ENCODE results near the gene PAF1.

GRCh38 chr19:39401070-39401548 lies 10.2 kb upstream of the PAF1 start:
- TF ChIP-seq POLR2AphosphoS5 (IDR thresholded peaks at IDR 0.05; ENCODE audit: low read depth, low read length), result no peak
- TF ChIP-seq ATF3 (IDR thresholded peaks at IDR 0.05), result no peak
- TF ChIP-seq EZH2 (IDR thresholded peaks at IDR 0.05), result no peak
- no peak for TF ChIP-seq FOSL1 (IDR thresholded peaks at IDR 0.05; ENCODE audit: low read depth)
- TF ChIP-seq, protein P1, sequence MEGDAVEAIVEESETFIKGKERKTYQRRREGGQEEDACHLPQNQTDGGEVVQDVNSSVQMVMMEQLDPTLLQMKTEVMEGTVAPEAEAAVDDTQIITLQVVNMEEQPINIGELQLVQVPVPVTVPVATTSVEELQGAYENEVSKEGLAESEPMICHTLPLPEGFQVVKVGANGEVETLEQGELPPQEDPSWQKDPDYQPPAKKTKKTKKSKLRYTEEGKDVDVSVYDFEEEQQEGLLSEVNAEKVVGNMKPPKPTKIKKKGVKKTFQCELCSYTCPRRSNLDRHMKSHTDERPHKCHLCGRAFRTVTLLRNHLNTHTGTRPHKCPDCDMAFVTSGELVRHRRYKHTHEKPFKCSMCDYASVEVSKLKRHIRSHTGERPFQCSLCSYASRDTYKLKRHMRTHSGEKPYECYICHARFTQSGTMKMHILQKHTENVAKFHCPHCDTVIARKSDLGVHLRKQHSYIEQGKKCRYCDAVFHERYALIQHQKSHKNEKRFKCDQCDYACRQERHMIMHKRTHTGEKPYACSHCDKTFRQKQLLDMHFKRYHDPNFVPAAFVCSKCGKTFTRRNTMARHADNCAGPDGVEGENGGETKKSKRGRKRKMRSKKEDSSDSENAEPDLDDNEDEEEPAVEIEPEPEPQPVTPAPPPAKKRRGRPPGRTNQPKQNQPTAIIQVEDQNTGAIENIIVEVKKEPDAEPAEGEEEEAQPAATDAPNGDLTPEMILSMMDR (IDR thresholded peaks at IDR 0.05 in 2 of 3, conservative IDR thresholded peaks at IDR 0.05 in 1 of 3; ENCODE audit: borderline replicate concordance in 1 of 3, insufficient read depth in 1 of 3, low read depth in 2 of 3, low read length in 2 of 3), result no peak
- TF ChIP-seq, protein P2, sequence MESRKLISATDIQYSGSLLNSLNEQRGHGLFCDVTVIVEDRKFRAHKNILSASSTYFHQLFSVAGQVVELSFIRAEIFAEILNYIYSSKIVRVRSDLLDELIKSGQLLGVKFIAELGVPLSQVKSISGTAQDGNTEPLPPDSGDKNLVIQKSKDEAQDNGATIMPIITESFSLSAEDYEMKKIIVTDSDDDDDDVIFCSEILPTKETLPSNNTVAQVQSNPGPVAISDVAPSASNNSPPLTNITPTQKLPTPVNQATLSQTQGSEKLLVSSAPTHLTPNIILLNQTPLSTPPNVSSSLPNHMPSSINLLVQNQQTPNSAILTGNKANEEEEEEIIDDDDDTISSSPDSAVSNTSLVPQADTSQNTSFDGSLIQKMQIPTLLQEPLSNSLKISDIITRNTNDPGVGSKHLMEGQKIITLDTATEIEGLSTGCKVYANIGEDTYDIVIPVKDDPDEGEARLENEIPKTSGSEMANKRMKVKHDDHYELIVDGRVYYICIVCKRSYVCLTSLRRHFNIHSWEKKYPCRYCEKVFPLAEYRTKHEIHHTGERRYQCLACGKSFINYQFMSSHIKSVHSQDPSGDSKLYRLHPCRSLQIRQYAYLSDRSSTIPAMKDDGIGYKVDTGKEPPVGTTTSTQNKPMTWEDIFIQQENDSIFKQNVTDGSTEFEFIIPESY (IDR thresholded peaks at IDR 0.05; ENCODE audit: extremely low read depth, insufficient replicate concordance, low read length), result no peak
- TF ChIP-seq EGR1 (IDR thresholded peaks at IDR 0.05; ENCODE audit: low read depth), result no peak
- no peak for TF ChIP-seq MAX (IDR thresholded peaks at IDR 0.05)
